Epithelial cell of esophagus (primary cell): ENCODE data around the gene CNPY1.

Source experiments
- DNase-seq: peaks from one replicate; pipeline ENCODE4 v3.0.0; 2010; ENCODE audit warnings: low read depth
- H3K4me3 ChIP-seq: 2 replicates; pipeline ENCODE4 v1.5.1; 2011; ENCODE audit warnings: mild to moderate bottlenecking, low read length, control low read depth
- CTCF ChIP-seq: IDR thresholded peaks from 2 replicates; pipeline ENCODE4 v1.5.1; 2011; ENCODE audit warnings: low read depth, mild to moderate bottlenecking, low read length, control low read depth, inconsistent platforms; ENCODE audit not compliant: insufficient read depth; ENCODE audit errors: missing control alignments

The CNPY1 gene

GRCh38 chr7:155536451-155536850 lies 9.9 kb downstream of the CNPY1 start:
- TF ChIP-seq CTCF: no peak
- no peak overlapping the region for H3K4me3 ChIP-seq
- no peak for DNase-seq

- no peak for TF ChIP-seq CTCF
- H3K4me3 ChIP-seq: no peak overlapping the region
- no peak for DNase-seq
Measured at GRCh38 chr7:155534691-155535090, 11.7 kb downstream of the CNPY1 start.

GRCh38 chr7:155533827-155534690 lies 12.3 kb downstream of the CNPY1 start:
- H3K4me3 ChIP-seq: no peak overlapping the region
- DNase-seq: no peak
- TF ChIP-seq CTCF: peak; percentile 37

GRCh38 chr7:155533120-155533826 lies 13.1 kb downstream of the CNPY1 start:
- DNase-seq: no peak
- H3K4me3 ChIP-seq: no peak overlapping the region
- TF ChIP-seq CTCF: no peak

- no peak for TF ChIP-seq CTCF
- H3K4me3 ChIP-seq: no peak overlapping the region
- no peak for DNase-seq
Measured at GRCh38 chr7:155532792-155533119, 13.6 kb downstream of the CNPY1 start.

- DNase-seq: peak; percentile 25
- TF ChIP-seq CTCF: no peak
- H3K4me3 ChIP-seq: no peak overlapping the region
Measured at GRCh38 chr7:155531681-155532080, 14.7 kb downstream of the CNPY1 start.
